Measurements from ENCODE around the gene MRGPRE.

MRGPRE gene

DNA sequence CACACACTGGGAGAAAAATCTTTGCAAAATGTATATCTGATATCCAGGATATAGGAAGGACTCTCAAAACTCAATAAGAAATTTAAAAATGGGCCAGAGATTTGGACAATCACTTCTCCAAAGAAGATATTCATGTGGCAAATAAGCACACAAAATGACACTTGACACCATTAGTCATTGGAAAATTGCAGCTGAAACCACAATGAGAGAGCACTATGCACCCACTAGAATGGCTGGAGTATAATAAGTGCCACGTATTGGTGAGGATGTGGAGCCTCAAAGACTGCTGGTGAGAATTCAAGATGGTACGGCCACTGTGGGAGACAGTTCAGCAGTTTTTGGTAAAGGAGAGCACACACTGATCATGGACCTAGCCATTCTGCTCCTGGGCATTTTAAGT lies 54.3 kb downstream of the MRGPRE start:
- no peak for DNase-seq

All from DMS79 treated with DMSO at 0.1 percent for 48 hours (cell line).